Measurements from ENCODE around the gene TMEM87B. TPM values are rescaled to one million over a fixed set of nuclear protein-coding genes. Genes with fewer than 3 reads are reported as not detected.

The TMEM87B gene
- total and polyA plus RNA-seq, 2 of the 8 experiments (the other 6 are each of a cell fraction or from before 2014, with no cell fraction given): 7.2 to 9.0 TPM

GRCh38 chr2:112148477-112148876 lies 93.4 kb downstream of the TMEM87B start (continued):
- TF ChIP-seq KDM5A (IDR thresholded peaks at IDR 0.05; ENCODE audit: low read length): no peak
- no peak for TF ChIP-seq TBP (IDR thresholded peaks at IDR 0.05; ENCODE audit: low read depth, low read length)
- no peak for TF ChIP-seq EZH2 (IDR thresholded peaks at IDR 0.05; ENCODE audit: low read depth, low read length, severe bottlenecking)
- no peak for TF ChIP-seq E2F6 (IDR thresholded peaks at IDR 0.05)
- no peak for TF ChIP-seq SIRT6 (IDR thresholded peaks at IDR 0.05; ENCODE audit: low read length)
- no peak for TF ChIP-seq FOSL1 (IDR thresholded peaks at IDR 0.05; ENCODE audit: insufficient read depth, low read depth, low read length)
- no peak for TF ChIP-seq NANOG (IDR thresholded peaks at IDR 0.05; ENCODE audit: insufficient read depth, low read depth, low read length, poor library complexity, severe bottlenecking)
- no peak for TF ChIP-seq SUZ12 (IDR thresholded peaks at IDR 0.05; ENCODE audit: low read length)

Measured in H1 (cell line).